Measurements from ENCODE around the gene MCTP1.

Gene MCTP1

DNA sequence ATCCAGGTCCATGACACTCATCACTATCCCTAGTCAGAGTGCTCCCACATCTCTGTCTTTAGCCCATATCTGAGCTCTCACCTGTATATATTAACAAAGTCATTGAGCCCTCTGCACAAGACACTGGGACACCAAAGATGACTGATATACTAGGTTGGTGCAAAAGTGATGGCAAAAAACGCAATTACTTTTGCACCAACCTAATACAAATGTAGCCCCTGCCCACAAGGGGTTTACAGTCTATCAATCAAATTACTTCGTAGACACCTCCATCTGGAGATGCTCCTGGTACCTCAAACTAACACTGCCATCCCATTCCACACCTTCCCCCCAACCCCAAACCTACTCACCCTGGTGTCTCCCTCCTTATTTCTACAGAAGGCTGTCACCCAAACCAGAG, 194.1 kb downstream of the MCTP1 start:
- TF ChIP-seq POLR2AphosphoS5 (IDR thresholded peaks at IDR 0.05; ENCODE audit: low read depth), result no peak
- no peak for TF ChIP-seq SPI1 (IDR thresholded peaks at IDR 0.05; ENCODE audit: borderline replicate concordance, low read depth)
- H3K4me3 ChIP-seq (replicated peaks; ENCODE audit: insufficient read depth, low read length), result no peak overlapping the region
- H3K27me3 ChIP-seq (ENCODE audit: insufficient read depth, poor library complexity, severe bottlenecking), result no peaks in the 10 kb centered on the region
- no peak for DNase-seq (ENCODE audit: low read depth in 1 of 2, low spot score in 1 of 2)
- H3K27ac ChIP-seq (replicated peaks), result no peak overlapping the region

DNA sequence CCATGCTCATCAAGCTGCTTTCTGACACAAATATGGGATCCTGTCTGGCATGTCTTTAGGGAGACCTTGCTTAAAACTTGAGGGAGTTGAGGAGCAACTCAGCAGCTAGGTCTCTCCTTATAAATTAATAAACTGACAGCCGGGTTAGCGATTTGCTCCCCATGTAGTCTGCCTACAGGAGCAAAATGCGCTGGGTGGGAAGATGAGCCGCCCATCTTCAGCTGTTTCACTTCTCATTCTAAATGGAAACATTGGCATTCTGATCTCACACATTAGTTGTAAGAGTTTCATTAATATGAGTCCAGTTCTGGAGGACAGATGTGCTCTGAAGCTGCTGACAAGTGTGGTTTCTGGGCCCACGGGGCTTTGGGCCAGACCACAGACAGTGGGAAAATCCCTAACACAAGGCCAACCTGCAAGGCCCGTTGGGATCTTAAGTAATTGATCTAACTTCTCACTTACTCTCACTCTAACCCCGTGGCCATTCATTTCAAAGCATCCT, 197.0 kb downstream of the MCTP1 start:
- no peak overlapping the region for H3K4me3 ChIP-seq (replicated peaks; ENCODE audit: insufficient read depth, low read length)
- H3K27ac ChIP-seq (replicated peaks), result no peak overlapping the region
- TF ChIP-seq POLR2AphosphoS5 (IDR thresholded peaks at IDR 0.05; ENCODE audit: low read depth) (no peak), GABPA (IDR thresholded peaks at IDR 0.05; ENCODE audit: low read depth) (no peak), SPI1 (IDR thresholded peaks at IDR 0.05; ENCODE audit: borderline replicate concordance, low read depth) (no peak)
- TF ChIP-seq, protein P1, sequence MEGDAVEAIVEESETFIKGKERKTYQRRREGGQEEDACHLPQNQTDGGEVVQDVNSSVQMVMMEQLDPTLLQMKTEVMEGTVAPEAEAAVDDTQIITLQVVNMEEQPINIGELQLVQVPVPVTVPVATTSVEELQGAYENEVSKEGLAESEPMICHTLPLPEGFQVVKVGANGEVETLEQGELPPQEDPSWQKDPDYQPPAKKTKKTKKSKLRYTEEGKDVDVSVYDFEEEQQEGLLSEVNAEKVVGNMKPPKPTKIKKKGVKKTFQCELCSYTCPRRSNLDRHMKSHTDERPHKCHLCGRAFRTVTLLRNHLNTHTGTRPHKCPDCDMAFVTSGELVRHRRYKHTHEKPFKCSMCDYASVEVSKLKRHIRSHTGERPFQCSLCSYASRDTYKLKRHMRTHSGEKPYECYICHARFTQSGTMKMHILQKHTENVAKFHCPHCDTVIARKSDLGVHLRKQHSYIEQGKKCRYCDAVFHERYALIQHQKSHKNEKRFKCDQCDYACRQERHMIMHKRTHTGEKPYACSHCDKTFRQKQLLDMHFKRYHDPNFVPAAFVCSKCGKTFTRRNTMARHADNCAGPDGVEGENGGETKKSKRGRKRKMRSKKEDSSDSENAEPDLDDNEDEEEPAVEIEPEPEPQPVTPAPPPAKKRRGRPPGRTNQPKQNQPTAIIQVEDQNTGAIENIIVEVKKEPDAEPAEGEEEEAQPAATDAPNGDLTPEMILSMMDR (IDR thresholded peaks at IDR 0.05; ENCODE audit: insufficient read depth, low read length), result no peak
- TF ChIP-seq, protein P2, sequence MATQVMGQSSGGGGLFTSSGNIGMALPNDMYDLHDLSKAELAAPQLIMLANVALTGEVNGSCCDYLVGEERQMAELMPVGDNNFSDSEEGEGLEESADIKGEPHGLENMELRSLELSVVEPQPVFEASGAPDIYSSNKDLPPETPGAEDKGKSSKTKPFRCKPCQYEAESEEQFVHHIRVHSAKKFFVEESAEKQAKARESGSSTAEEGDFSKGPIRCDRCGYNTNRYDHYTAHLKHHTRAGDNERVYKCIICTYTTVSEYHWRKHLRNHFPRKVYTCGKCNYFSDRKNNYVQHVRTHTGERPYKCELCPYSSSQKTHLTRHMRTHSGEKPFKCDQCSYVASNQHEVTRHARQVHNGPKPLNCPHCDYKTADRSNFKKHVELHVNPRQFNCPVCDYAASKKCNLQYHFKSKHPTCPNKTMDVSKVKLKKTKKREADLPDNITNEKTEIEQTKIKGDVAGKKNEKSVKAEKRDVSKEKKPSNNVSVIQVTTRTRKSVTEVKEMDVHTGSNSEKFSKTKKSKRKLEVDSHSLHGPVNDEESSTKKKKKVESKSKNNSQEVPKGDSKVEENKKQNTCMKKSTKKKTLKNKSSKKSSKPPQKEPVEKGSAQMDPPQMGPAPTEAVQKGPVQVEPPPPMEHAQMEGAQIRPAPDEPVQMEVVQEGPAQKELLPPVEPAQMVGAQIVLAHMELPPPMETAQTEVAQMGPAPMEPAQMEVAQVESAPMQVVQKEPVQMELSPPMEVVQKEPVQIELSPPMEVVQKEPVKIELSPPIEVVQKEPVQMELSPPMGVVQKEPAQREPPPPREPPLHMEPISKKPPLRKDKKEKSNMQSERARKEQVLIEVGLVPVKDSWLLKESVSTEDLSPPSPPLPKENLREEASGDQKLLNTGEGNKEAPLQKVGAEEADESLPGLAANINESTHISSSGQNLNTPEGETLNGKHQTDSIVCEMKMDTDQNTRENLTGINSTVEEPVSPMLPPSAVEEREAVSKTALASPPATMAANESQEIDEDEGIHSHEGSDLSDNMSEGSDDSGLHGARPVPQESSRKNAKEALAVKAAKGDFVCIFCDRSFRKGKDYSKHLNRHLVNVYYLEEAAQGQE (IDR thresholded peaks at IDR 0.05; ENCODE audit: insufficient replicate concordance, low read depth), result no peak
- no peak for DNase-seq (ENCODE audit: low read depth in 1 of 2, low spot score in 1 of 2)
- no peaks in the 10 kb centered on the region for H3K27me3 ChIP-seq (ENCODE audit: insufficient read depth, poor library complexity, severe bottlenecking)

DNA sequence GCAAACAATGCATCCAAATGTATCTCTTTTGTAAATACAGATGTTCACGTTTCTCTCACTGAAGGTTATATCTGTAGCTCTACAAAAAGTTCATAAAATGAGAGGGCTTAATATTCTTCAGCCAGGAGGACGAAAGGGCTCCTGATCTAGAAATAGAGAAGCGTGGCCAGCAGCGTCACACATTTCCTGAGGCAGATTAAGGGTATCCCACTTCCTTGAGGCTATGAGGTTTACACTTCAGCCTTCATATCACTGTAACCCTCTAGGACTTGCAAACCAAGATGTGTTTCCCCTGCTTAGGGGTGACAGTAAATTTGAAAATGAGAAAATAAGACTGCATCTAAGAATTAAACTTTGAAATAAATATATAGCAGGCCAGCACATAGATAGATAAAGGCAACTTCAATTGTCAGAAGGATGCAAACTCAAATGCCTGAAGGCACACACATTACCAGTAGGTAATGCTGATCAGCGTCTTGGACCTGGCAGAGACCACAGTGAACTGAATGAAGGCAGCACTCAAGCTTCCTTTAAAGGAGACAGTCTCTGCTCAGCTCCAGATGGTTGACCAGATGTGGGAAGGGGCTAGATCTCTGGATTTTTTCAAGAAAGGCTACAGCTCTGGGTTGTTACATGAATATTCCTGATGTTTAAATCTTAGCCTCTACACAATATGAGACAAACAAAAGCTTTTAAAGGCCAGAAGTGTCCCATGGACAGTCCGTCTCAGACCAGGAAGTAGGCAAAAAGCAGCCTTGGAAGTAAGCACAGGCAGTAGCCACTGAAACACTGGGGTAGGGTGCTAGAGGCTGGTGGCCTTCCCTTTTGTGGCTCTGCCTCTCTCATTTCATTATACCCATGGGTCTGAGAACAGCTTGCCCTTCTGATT, 197.7 kb downstream of the MCTP1 start:
- Histone ChIP-seq H3K27ac (replicated peaks) (no peak overlapping the region), H3K4me3 (replicated peaks; ENCODE audit: insufficient read depth, low read length) (no peak overlapping the region), H3K27me3 (ENCODE audit: insufficient read depth, poor library complexity, severe bottlenecking) (no peaks in the 10 kb centered on the region)
- TF ChIP-seq, protein P2 (IDR thresholded peaks at IDR 0.05; ENCODE audit: insufficient replicate concordance, low read depth), result no peak
- TF ChIP-seq, protein P1 (IDR thresholded peaks at IDR 0.05; ENCODE audit: insufficient read depth, low read length), result no peak
- TF ChIP-seq SPI1 (IDR thresholded peaks at IDR 0.05; ENCODE audit: borderline replicate concordance, low read depth) (no peak), POLR2AphosphoS5 (IDR thresholded peaks at IDR 0.05; ENCODE audit: low read depth) (no peak), GABPA (IDR thresholded peaks at IDR 0.05; ENCODE audit: low read depth) (no peak)
- DNase-seq (ENCODE audit: low read depth in 1 of 2, low spot score in 1 of 2), result no peak

DNA sequence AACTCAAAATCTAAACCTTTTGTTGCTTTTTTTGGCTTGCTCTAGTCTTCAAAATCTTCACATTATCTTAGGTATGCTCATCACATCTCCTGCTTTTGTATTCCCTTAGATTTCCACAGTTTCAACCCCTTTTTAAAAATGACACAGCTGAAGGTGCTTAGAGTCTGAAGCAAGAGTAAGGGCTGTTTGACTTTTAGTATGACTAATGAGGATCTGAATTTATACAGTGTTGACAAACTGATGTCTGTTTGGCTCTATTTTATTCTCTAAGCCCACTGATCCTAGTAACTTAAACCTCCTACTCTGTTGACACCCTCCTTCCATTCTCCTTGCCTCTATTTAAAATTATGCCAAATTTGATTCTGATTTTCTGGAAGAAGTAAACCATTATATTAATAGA, 200.1 kb downstream of the MCTP1 start:
- no peak overlapping the region for H3K4me3 ChIP-seq (replicated peaks; ENCODE audit: insufficient read depth, low read length)
- H3K27ac ChIP-seq (replicated peaks), result no peak overlapping the region
- TF ChIP-seq, protein P2 (IDR thresholded peaks at IDR 0.05; ENCODE audit: insufficient replicate concordance, low read depth), result no peak
- TF ChIP-seq GABPA (IDR thresholded peaks at IDR 0.05; ENCODE audit: low read depth) (no peak), SPI1 (IDR thresholded peaks at IDR 0.05; ENCODE audit: borderline replicate concordance, low read depth) (no peak), POLR2AphosphoS5 (IDR thresholded peaks at IDR 0.05; ENCODE audit: low read depth) (no peak)
- TF ChIP-seq, protein P1 (IDR thresholded peaks at IDR 0.05; ENCODE audit: insufficient read depth, low read length), result no peak
- no peak for DNase-seq (ENCODE audit: low read depth in 1 of 2, low spot score in 1 of 2)
- no peaks in the 10 kb centered on the region for H3K27me3 ChIP-seq (ENCODE audit: insufficient read depth, poor library complexity, severe bottlenecking)
